GM21447 (cell line): ENCODE data around the gene SLC7A11.
A peak's percentile ranks its signal among the peaks of the same experiment; 100 is the strongest.
"Not testable (repeated sequence)": the region's sequence is repeated elsewhere in the genome, so short reads cannot be mapped to it uniquely, and the experiment has no call there.

ENCODE experiments used
- ATAC-seq: cut with Tn5 transposase; IDR thresholded peaks from one replicate; pipeline ENCODE4 v1.9.1; 2021; ENCODE audit not compliant: unreplicated experiment

SLC7A11 gene

DNA sequence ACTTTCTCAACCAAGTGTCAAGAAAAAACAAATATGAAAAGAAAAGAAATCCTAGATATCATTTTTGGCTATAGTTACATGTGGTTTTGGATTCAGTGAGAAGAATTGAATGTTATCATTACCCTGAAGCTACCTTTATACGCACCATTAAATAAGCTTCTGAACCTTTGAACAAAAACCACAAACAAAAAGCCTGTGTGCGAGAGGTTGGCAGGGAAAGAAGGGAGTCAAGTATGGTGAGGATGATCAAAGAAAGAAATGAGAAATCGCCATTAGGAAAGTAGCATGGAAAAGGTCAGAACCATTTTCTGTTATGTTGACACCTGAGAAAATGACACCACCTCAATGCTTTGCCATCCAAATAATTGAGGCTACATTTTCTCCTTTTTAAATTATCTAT is 1.2 kb upstream of the SLC7A11 start:
- no peak for ATAC-seq

DNA sequence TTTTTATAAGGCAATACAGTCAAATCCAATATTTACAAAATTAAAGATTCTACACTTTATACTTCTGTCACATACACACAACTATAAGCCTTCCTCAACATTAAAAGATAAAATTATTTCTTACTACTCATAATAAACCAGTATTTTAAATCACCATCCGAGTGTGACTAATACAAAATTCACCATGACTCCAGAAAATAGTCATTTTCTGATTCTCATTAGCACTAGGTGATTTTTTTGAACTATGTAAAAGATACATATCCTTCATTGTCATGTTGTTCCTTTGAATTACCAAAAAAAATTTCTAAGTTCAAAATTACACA is 646 bp upstream of the SLC7A11 start:
- no peak for ATAC-seq

DNA sequence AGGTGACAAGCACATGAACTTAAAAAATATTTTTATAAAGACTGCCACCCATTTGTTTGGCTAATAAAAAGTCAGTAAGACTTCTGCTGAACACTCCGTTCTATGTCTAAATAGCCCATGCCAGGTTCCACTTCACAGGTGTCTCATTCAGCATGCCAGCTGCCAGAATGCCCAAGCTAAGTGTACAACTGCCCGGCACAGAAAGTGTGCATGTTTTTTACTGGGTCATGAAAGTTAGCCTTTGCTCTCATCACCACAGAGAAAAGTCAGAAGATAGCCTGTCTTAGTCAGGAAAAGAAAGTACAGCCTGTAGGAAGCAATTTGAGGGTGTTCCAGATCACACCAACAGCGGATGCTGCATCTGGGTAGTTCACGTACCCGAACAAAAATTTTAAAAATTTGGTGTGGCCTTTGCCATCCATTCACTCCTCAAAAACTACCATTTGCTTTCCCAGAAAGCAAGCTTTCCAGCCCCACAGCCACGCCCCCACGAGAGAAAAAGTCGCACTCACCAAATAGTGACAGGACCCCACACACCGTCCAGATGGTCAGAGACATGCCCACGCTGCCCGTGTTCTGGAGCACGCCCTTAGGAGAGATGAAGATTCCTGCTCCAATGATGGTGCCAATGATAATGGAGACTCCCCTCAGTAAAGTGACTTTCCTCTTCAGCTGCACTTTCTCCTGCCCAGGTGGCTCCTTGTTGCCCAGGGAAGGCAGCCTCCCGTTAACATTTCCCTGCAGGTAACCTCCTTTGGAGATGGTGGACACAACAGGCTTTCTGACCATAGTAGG is 671 bp downstream of the SLC7A11 start:
- ATAC-seq: peak; percentile 4

DNA sequence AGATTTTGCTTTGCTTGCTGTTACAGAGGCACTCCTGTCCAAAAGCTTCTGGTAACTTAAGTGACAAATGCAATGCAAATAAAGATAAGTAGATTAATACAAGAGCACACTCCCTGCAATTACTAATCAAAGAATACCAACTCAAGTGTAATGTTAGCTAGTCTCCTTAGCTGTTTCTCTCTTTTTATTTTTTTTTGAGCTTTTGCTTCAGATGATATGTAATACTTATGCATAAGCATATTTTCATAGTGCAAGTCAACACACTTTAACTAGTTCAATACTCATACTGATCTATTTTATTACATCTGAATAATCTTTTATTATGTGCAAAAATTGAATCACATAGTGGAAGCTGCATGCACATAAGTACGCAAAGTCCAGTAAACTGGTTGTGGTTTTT is 2.7 kb downstream of the SLC7A11 start:
- ATAC-seq: no peak

DNA sequence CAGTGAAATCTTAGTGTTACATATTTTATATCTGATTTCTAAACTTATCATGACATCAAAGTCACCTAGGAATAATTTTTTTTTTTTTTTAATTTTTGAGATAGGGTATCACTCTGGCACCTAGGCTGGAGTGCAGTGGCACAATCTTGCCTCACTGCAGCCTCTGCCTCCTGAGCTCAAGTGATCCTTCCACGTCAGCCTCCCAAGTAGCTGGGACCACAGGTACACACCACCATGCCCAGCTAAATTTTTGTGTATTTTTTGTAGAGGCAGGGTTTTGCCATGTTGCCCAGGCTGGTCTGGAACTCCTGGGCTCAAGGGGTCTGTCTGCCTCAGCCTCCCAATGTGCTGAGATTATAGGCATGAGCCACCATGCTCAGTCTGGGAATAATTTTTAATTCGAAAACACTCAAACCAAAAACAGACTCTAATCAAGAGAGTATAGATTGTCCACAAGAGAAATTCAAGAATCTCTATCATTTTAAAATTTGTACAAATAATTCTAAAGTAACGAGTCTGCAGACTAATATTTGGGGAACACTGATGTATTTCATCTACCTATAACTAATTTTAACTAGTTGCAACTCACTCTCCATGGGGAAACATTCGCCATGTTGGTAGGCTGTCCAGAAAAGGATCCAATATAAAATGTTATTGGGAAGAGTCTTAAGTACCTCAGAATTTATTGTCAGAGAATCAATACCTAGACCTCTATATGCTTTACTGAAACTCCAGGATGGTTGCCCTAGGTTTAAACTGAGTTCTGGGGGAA is 3.4 kb downstream of the SLC7A11 start:
- ATAC-seq: no peak

- ATAC-seq: not testable (repeated sequence)
Observed at GRCh38 chr4:138237132-138237531, 5.0 kb downstream of the SLC7A11 start.

DNA sequence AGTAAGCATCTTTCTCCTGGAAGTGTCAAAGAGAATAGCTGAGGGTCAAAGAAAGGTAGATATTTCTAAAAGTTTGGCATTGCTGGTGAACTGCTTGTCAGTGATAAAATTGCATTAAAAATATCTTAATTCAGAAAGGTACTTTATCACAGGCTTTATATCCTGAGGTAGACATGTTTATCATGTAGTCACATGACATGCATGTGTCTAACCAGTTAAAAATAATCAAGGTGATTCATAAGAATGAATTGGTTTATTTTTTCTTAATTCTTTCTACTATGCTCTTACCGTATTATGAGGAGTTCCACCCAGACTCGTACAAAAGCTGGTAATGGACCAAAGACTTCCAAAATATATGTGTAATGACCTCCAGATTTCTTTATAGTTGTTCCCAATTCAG is 6.1 kb downstream of the SLC7A11 start:
- no peak for ATAC-seq

DNA sequence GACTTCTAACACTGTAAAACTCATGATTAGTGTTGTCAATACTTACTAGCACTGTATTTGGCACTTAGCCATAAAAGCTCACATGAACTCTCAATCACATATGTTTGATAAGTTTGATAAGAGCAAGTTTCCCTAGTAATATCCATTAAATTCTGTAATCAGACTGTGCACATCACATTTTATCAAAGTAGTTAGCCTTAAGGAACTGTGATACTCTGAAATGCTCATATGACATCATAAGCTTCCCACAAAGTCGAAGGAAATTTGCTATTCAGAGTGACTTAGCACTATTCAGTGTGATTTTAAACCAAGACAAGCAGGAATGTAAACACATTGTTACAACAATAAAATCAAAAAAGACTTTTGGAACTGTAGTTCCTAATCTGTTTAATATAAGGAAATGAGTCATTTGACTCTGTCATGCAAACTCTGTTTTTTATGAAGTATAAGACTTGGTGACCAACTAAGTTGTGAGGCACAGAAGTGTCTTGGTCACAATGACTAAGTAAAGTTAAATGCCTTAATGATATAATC is 6.7 kb downstream of the SLC7A11 start:
- no peak for ATAC-seq

DNA sequence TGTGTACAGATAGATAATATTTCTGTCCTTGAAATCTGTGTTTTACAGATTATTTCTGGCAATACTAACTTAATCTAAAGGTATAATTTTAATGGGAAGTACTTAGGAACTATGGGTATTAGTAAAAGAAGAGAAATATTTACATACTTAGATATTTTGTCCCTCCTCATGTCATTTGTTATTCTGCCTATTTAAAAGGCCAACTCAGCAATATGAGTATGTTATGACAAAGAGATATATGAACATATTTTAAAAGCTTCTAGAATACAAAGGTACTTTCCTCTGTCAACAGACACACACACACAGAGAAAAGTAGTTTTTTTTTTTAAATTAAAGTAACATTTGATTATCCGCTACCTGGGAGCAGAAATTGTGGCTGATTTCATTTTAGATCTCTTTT is 7.9 kb downstream of the SLC7A11 start:
- ATAC-seq: no peak

DNA sequence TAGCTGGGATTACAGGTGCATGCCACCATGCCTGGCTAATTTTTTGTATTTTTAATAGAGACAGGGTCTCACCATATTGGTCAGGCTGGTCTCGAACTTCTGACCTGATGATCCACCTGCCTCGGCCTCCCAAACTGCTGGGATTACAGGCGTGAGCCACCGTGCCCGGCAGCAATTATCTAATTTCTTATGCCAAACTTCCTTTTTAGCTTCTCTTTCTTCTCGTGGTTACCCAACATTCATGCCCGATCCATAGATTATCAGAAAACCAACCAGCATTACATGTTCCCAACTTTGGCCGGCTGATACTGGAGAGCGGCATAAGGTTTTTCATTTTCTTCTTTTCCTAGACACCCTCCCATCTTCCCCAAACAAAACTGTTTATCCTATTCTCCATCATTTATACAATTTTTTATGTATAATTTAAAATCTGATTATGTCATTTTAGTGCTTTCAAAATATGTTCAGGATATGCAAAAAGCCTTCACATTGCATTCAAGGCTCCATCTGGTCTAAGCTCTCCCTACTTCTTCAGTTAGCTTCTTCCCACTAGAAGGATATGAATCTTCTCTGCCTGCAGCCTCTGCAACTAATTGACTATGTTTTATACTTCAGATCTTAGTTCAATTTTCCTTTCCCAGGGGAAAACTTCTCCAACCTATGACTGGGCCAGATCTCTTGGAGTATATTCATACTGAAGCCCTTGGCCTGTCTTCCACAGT is 8.7 kb downstream of the SLC7A11 start:
- ATAC-seq: no peak

- no peak for ATAC-seq
Observed at GRCh38 chr4:138232364-138232763, 9.8 kb downstream of the SLC7A11 start.

GRCh38 chr4:138230048-138230447 is 12.1 kb downstream of the SLC7A11 start:
- no peak for ATAC-seq

- no peak for ATAC-seq
Observed at GRCh38 chr4:138229160-138229559, 13.0 kb downstream of the SLC7A11 start.

DNA sequence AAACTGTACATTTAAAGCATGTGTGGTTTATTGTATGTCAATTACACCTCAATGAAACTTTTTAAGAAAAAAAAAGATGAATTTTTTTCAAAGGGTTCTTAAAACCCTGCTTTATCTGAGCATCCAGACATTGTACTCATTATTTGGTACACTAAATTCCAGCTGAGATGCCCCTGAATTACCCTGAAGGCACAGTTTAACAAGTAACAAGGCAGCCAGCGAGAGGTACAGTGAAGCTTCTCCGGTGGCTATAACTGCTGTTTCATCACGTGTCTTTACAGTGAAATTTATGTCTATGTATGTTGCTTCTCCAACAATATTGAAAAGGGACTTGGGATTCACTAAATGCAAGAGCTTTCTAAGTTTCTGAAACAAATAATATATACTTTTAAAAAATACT is 15.8 kb downstream of the SLC7A11 start:
- no peak for ATAC-seq

DNA sequence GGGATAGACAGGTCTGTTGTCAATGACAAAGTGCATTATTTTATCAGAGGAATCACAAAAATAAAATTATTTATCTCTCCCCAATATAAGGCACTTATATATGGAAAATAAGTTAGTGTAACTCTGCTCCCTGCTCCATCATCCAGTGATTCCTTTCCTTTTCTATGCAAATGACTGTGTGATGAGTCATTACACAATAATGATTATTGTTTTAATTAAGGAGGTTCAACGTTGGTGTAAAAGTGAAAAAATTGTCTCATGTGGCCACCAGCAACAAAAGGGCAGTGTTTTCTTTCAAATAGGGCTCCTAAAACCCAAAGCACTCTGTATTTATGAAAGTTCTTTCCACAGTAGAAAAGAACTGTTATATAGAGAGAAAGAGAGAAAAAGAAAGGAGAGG is 16.7 kb downstream of the SLC7A11 start:
- ATAC-seq: no peak

- no peak for ATAC-seq
Observed at GRCh38 chr4:138224614-138225013, 17.5 kb downstream of the SLC7A11 start.

- ATAC-seq: peak; percentile 54
Observed at GRCh38 chr4:138223231-138223910, 18.8 kb downstream of the SLC7A11 start.

DNA sequence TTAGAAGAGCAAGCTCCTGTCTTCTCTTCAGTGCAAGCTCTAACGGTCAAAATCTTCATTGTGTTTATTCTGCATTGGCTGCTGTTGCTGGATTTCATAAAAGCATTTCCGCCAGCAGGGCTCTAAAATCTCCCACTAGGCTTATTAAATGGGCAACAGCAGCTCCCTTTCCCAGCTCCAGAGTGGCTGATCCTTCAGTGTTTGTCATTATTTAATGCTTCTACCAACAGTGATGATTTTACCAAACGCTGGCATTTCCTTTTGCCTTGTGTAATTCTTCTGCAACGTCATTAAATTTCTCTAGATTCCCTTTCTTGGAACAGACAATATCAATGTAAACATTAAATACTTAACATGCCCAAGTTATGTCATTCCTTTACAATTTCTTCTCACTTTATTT is 20.1 kb downstream of the SLC7A11 start:
- no peak for ATAC-seq

DNA sequence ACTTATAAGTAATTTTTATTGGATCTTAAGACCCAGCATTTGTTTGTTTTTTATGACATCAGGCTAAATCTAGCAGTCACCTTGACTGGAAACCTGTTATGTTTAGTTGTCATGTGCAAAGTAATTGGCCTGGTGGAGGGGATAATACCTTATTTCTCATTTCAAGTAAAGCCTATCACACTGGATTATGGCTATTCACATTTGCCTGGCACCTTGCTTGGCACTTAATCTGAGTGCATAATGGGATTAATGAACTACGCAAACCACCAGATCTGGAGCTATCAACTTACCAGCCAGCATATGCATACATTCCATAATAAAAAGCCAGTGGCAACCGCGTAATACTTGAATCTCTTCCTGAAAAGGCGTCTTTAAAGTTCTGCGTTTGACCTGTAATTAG is 23.2 kb downstream of the SLC7A11 start:
- no peak for ATAC-seq

DNA sequence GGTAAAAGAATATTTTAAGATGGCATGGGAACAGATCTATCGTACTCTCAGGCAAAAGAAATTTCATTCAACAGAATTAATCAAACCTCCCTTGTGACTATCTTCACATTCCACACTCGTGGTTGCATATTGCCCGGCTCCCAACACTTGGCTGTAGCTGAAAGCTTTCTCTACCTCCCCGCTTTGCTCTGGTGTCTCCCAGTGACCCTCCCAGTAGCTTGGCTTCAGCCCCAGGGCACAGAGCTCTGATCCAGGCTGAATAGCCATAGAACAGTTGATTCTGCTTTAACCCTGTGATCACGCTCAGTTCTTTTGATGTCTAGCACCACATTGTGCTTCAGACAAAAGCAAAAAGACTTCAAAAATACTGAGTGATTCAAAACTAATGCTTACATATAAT is 24.6 kb downstream of the SLC7A11 start:
- ATAC-seq: no peak

DNA sequence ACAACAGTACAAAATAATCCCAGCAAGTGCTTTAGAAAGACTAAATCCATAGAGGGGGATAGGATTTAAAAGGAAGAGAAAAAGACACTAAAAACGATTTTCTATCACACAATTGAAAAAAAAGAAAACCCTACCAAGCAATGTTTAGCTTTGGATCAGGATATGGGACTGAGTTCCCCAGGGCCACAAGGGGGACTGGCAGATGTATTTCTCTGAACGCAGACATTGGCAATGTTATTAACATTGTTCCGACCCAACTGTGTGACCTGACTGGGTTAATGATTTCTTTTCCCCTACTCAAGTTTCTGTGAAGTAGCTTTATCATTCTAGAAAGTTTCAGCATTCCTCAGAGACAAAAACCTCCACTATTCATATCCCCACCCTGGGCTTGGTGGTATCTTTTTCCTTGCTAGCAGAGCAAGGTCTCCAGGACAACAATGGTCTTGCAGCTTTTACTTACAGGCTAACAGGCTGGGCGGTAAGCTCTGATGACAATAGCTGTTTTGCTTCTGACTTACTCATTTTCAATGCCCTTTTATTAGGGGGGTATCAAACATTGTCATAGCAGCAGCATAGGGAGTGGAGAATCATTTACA is 25.8 kb downstream of the SLC7A11 start:
- ATAC-seq: no peak
